AG10803 (cell line): ENCODE results near the gene EVX1.

Source experiments
- DNase-seq: peaks from one replicate; pipeline ENCODE4 v3.0.0; 2010; ENCODE audit warnings: low read depth
- H3K4me3 ChIP-seq: 2 replicates; pipeline ENCODE4 v1.5.1; 2011; ENCODE audit warnings: mild to moderate bottlenecking, low read length, control low read depth
- TF ChIP-seq, protein P1 (sequence below): conservative IDR thresholded peaks from 2 replicates; pipeline ENCODE4 v1.5.1; 2011; ENCODE audit warnings: mild to moderate bottlenecking, low read length, control low read depth, inconsistent platforms

The EVX1 gene

DNA sequence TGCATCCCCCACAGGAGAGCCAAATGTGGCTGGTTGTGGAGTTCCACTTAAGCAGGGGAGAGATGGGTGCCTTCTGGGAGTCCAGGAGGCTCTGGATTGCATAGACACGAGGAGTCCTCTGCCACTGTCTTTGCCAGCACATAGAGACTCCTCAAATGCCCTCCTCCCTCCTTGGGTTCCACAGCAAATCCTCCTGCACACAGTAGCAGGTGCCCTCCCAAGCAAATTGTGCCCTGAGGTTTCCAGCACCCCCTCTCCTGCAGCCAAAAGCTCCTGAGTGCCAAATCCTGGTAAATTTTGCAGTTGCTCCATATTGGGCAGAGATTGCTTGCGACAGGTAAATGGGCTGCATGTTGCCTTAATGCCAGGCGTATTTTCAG lies 5.8 kb downstream of the EVX1 start:
- TF ChIP-seq, protein P1, sequence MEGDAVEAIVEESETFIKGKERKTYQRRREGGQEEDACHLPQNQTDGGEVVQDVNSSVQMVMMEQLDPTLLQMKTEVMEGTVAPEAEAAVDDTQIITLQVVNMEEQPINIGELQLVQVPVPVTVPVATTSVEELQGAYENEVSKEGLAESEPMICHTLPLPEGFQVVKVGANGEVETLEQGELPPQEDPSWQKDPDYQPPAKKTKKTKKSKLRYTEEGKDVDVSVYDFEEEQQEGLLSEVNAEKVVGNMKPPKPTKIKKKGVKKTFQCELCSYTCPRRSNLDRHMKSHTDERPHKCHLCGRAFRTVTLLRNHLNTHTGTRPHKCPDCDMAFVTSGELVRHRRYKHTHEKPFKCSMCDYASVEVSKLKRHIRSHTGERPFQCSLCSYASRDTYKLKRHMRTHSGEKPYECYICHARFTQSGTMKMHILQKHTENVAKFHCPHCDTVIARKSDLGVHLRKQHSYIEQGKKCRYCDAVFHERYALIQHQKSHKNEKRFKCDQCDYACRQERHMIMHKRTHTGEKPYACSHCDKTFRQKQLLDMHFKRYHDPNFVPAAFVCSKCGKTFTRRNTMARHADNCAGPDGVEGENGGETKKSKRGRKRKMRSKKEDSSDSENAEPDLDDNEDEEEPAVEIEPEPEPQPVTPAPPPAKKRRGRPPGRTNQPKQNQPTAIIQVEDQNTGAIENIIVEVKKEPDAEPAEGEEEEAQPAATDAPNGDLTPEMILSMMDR: no peak
- H3K4me3 ChIP-seq: no peak overlapping the region
- no peak for DNase-seq

DNA sequence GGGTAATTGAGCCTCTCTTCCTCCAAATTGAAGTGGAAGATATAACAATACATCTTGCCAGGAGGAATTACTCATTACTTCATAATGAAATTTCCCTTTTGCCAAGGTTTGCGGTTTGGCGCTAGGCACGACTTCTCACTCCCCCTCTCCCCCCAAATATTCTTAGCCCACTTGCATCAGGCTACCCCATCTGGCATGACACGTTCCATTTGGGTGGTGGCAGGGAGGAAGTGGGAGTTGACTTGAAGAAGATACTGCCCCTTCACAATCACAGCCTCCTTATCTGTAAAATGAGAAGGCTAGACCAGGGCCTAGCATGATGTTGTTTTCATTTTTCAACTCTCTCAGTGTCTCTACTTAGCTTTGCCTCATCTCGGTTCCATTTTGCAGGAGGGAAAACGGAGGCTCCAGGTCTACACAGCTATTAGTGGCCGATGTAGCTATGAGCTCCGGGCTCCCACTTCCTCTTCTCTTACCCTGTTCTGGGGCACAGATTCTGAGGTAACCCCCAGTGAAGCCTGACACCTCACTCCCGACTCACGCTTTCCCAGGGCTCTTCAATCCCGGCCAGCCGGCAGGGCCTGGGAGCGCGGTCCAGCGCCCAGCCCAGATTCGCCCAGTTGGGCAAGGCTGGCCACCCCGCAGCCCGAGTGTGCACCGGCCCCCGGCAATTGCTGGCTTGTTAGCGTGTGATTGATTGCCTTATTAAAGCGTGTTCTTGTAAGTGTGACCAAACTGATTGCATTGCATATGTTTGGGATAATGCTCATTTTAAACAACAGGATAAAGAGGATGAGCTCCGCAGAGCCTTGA lies 6.5 kb downstream of the EVX1 start:
- peak; percentile 83 for DNase-seq
- TF ChIP-seq, protein P1: no peak
- H3K4me3 ChIP-seq: no peak overlapping the region

DNA sequence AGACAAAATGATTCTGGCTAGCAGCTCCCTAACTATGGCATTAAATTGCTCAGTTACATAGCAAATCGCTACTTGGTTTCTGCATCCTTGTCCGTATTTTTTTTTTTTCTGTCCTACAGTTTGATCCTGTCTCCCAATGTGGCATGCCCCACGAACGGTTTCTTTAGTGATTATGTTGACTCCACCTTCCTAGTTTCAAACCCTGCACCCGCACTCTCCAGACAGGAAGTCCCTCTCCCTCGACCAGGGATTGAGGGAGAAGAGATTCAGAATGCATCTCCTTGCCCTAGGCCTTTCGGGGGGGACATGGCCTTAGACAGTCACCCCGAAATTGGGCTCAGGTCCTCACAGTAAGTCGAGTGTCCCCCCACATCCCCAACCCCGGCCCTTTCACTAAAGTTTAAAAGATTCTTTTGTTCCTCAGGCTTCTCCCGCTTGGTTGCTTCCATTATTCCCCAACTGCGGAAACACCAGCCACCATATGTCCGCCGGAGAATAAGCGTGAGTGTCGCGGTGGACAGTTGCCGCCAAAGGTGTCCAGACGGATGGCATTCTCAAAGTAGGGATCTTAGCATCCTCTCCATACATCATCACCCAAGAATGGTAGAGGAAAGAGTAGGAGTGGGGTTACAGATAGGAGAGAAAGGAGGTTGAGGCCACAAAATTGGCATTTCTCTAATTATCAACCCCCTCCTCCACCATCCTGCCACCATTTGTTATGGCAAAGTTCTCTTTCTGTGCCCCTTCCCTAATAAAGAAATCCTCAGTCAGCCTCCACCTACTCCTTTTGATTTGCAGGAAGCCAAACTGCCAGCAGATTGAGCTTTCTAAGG lies 7.3 kb downstream of the EVX1 start:
- TF ChIP-seq, protein P1: no peak
- no peak for DNase-seq
- no peak overlapping the region for H3K4me3 ChIP-seq

DNA sequence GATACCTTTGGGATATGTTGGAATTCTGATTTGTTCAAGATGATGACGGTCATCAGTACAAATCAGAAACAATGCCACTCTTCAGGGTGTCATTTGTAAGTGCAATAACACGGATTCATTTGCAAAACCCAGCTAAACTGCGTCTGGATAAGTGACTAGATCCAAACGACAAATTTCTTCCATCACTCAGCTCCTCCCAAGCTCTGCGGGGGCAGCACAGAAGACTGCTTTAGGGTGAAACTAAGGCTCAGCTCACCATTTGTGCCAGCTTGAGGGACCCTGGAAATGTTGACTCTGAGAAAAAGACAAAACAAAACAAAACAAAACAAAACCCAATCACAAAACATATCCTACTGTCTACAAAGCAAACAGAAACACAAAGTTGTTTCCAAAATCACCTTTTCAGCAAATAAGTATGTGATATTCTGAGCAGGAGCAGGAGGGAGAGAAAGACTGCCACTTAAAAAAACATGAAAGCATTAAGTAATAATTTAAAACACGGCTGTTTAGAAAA lies 8.0 kb downstream of the EVX1 start:
- DNase-seq: no peak
- H3K4me3 ChIP-seq: no peak overlapping the region
- TF ChIP-seq, protein P1: no peak

DNA sequence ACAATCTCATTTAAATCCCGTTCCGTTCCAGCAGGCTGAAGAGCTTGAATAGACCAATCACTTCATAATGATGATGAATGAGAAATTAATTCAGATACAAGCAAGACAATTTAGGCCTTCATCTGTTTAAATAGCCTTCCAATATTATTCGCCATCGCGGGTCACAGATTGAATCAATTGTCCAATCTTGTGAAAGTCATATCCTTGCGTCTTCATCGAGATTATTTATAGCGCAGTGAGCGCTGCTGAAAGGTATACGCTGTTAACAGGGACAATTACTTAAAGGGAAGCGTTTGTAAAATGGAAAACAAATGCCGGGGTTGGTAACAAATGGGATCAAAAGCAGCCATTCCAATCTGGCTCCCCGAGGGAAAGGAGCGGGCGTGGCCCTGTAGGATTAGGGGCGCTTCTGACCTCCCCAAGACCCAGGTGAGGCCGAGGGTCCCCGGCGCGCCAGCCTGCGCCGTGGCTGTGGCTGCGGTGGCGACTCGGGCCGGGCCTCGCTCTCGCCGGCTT lies 8.6 kb downstream of the EVX1 start:
- no peak overlapping the region for H3K4me3 ChIP-seq
- TF ChIP-seq, protein P1: no peak
- DNase-seq: no peak

DNA sequence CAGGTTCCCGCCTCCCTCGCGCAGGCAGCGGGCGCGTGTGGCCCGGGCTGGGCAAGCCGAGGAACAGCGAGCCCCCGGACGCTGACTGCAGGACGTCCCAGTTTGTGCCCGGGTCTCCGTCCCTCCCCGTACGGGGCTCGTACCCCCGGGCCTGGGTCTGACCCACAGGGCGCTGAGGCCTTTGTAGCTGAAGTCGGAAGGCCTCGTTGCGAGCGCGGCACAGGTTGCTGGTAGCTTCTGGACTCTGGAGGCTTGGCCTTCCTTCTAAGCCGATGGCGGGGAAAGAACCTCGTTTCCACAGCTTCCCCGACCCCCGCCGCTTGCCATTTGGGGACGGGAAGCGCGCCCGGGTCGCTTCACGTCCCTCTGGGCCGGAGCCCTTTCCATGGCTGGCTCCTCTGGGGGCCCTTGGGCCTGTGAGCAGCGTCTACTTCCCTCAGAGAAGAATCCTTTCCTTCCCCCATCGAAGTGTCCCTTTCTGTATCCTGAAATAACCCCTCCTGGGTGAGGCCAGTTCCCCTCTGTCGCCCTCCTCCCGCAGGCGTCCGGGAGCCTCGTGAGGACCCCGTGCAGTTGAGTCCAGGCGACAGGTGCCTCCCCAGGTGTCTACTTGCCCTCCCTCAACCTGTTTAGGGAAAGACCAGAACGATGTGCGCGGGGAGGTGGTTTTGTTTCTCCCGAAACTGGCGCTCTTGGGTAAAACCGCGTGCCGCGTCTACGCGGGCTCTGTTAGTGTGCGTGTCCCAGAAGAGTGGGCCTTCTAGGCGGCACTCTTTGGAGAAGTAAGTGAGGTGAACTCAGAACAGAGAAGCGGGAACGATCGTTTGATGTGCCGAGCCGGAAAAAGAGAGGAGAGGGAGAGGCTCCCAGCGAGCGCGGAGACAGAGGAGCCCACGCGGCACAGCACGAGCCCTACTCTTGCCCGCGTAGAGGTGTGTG lies 9.3 kb downstream of the EVX1 start:
- DNase-seq: no peak
- TF ChIP-seq, protein P1: no peak
- H3K4me3 ChIP-seq: no peak overlapping the region
